HTR-8/SVneo (cell line): ENCODE data around the gene PALB2.

Source experiments
- DNase-seq: peaks from one replicate; pipeline ENCODE4 v3.0.0; 2011; ENCODE audit warnings: low spot score, mixed read lengths; ENCODE audit not compliant: insufficient read length
- FAIRE-seq: peaks from 2 replicates; lab custom pipeline; 2011; peaks lifted over from hg19 to GRCh38; lab: Jason Lieb, UNC

The PALB2 gene

GRCh38 chr16:23640931-23641765 is at the start of gene PALB2, which contains the start of gene DCTN5:
TSS of gene PALB2 (minus strand) at chr16:23641310. CDS start at chr16:23641157, 153 bp downstream.
TSS of gene DCTN5 (plus strand) at chr16:23641466. CDS start at chr16:23641543, 77 bp downstream.
- peak; percentile 94 for DNase-seq
- FAIRE-seq, result no peak

- FAIRE-seq, result no peak
- no peak for DNase-seq
Observed at GRCh38 chr16:23689442-23690187, 48.5 kb upstream of the PALB2 start.

GRCh38 chr16:23687034-23687808 is 46.1 kb upstream of the PALB2 start:
- FAIRE-seq, result no peak
- DNase-seq, result no peak

- FAIRE-seq (no peak), DNase-seq (no peak)
Observed at GRCh38 chr16:23683487-23683886, 42.4 kb upstream of the PALB2 start.

- DNase-seq, result no peak
- FAIRE-seq, result no peak
Observed at GRCh38 chr16:23682181-23682580, 41.1 kb upstream of the PALB2 start.

- FAIRE-seq (no peak), DNase-seq (no peak)
Observed at GRCh38 chr16:23679986-23680336, 38.9 kb upstream of the PALB2 start.

- no peak for FAIRE-seq
- peak; percentile 50 for DNase-seq
Observed at GRCh38 chr16:23679274-23679985, 38.3 kb upstream of the PALB2 start.

GRCh38 chr16:23678430-23679273 is 37.5 kb upstream of the PALB2 start, which contains the start of gene PLK1:
TSS of gene PLK1 (plus strand) at chr16:23678889. CDS start at chr16:23678933, 44 bp downstream.
- DNase-seq, result peak; percentile 86
- FAIRE-seq, result no peak

GRCh38 chr16:23676924-23677480 is 35.9 kb upstream of the PALB2 start:
- no peak for FAIRE-seq
- no peak for DNase-seq

GRCh38 chr16:23673971-23674614 is 33.0 kb upstream of the PALB2 start:
- DNase-seq, result no peak
- FAIRE-seq, result no peak

GRCh38 chr16:23670137-23670776 is 29.1 kb upstream of the PALB2 start:
- DNase-seq, result no peak
- no peak for FAIRE-seq

GRCh38 chr16:23668873-23669272 is 27.8 kb upstream of the PALB2 start:
- DNase-seq, result no peak
- no peak for FAIRE-seq

- DNase-seq (no peak), FAIRE-seq (no peak)
Observed at GRCh38 chr16:23668225-23668624, 27.1 kb upstream of the PALB2 start.

GRCh38 chr16:23667355-23667659 is 26.2 kb upstream of the PALB2 start:
- DNase-seq (no peak), FAIRE-seq (no peak)

GRCh38 chr16:23666571-23667354 is 25.7 kb upstream of the PALB2 start:
- DNase-seq (no peak), FAIRE-seq (no peak)

GRCh38 chr16:23663918-23664317 is 22.8 kb upstream of the PALB2 start:
- DNase-seq, result no peak
- no peak for FAIRE-seq

GRCh38 chr16:23651943-23652468 is 10.9 kb upstream of the PALB2 start:
- DNase-seq, result no peak
- FAIRE-seq, result no peak
